COLO829 (cell line): ENCODE measurements around the gene WSCD2.
"Not testable (repeated sequence)": the region's sequence is repeated elsewhere in the genome, so short reads cannot be mapped to it uniquely, and the experiment has no call there.

Experiments used
- DNase-seq: peaks from one replicate; pipeline ENCODE4 v3.0.0; 2012; ENCODE audit warnings: low spot score

WSCD2 gene

DNA sequence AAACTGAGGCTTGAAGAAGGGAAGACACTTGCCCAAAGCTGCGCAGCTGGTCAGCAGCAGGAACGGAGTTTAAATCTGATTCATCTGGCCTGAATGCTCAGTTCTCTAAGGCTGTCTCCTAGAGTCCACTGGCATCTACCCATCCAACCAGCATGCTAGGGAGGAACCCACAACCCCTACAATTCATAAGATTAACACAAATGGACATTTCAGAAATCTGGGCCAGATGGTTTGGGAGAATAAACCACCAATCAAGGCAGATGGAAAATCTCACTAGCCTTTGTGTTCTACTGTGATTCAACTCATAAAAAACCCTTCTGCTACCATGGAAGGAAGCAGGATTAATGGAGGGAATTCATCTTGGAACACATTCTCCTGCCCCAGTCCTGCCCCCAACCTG is 67.8 kb downstream of the WSCD2 start:
- no peak for DNase-seq

- no peak for DNase-seq
These were observed 69.0 kb downstream of the WSCD2 start for GRCh38 chr12:108198043-108198442.

- no peak for DNase-seq
These were observed 70.0 kb downstream of the WSCD2 start for GRCh38 chr12:108199106-108199505.

GRCh38 chr12:108201808-108202207 is 72.7 kb downstream of the WSCD2 start:
- DNase-seq, result no peak

DNA sequence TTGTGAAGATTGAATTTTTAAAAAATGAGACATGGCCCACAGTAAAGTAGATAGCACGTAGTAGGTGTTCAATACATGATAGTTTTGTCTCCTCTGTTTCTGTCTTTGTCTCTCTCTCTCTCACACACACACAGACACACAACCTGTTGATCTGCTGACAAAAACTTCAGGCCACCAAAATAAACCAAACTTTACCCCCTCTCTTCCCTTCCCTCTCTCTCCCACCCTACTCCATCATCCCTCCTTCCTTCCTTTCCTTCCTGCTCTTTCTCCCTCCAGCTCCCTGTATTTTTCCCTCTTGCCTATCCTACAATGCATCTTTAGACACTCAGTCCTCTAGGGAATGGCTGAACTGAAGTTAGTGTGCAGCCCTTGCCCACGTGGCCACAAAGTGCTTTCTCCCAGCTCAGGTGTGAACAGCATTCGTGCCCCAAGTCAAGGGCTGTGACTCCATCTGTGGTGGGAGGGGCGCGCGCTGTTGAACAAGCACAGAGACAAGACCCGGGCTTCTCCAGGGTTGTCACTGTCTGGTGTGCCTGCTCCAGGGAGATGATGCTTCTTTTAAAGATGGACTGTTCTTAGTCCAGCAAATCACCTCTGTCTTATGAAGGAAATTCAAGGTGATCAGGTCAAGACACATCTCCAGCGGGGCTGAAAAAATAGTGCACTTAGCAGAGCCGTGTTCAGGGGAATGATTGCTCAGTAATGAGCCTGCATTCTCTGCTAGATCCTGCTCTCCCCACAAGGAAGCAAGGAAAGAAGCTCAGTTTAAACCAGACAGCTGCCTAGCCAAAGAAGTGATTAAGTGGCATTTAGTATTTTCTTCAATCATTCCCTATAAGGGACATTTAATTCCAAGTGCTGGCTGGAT is 75.3 kb downstream of the WSCD2 start:
- no peak for DNase-seq

DNA sequence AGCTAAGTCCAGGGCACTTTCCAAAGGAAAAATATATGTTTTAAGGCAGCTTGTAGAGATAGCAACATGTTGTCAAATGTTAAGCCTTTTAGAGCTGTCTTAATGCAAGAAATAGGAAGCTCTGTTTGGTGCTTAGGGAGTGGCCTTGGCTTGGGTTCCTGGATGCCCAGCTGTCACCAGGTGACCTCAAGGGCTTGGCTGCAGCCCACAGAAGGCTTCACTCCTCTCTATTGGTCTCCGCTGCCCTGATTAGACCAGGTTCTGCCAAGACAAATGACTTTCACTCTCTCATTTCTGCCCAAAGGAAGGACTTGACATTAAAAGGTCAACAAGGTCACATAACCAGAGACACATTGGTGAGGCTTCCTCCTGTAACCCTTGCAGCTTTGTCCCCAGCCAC is 76.8 kb downstream of the WSCD2 start:
- no peak for DNase-seq

DNA sequence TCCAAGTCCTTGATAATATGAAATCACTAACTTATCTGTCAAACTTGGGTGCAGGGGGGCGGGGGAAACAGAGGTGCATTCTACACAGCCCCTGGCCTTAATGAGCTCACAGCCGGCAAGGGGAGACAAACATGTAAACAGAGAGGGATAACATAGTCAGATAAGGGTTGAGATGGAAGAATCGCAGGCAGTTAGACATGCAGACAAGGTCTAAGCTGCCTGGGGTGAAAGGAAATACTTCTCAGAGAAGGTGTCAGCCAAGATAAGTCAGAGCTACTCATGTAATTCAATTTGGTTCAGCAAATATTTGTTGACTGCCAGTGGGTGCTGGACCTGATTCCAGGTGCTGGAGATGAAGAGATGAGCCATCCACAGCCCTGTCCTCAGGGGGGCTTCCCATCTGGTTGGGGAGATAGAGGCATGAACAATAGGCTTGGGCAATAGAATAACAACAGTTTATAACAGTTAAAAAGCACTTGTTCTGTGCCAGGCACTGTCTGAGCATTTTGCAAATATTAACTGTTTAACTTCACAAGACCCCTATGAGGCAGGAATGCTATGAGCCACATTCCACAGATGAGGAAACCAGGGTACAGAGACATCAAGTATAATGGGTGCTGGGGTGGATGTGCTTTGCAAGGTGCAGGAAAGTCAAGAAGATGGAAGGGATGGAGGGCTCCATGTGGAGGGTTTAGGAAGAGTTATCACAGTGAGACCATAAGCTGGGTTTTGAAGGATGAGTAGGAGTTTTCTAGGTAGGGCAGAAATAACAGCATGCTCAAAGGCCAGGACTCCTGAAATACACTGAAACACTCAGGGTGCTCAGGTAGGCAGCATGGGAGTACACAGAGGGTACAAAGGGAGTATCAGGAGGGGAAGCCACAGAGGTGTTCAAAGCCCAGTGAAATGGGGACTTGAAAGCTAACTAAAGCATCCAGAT is 79.0 kb downstream of the WSCD2 start:
- DNase-seq, result no peak

DNA sequence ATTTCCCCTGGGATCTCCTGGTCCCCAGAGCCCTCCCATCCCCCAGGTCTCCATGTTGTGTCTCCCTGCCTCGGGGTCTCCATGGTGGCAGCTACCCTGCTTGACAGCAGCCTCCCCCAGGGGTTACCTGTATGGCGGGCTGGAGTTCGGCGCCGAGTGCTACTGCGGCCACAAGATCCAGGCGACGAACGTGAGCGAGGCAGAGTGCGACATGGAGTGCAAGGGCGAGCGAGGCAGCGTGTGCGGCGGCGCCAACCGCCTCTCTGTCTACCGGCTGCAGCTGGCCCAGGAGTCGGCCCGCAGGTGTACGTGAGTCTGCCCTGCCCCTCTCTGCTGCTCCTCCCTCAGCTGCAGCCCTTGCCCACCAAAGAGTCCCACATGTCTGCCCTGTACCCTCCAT is 80.9 kb downstream of the WSCD2 start:
- no peak for DNase-seq

DNA sequence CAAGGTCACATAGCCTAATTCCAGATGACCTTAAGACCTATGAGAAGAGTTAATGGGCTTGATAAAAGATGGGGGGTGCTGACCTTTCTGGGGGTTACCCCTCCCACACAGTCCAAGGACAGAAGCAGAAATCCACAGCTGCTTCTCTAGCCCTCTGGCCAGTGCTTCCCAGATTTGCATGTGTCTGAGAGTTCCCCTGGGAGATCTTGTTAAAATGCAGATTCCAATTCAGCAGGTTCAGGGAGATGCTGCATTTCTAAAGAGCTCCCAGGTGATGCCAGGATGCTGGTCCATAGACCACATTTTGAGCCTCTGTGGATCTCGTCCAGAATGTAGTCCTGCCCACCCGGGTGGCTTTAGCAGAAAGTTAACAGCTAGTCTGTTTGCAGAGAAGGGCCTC is 82.1 kb downstream of the WSCD2 start:
- no peak for DNase-seq

DNA sequence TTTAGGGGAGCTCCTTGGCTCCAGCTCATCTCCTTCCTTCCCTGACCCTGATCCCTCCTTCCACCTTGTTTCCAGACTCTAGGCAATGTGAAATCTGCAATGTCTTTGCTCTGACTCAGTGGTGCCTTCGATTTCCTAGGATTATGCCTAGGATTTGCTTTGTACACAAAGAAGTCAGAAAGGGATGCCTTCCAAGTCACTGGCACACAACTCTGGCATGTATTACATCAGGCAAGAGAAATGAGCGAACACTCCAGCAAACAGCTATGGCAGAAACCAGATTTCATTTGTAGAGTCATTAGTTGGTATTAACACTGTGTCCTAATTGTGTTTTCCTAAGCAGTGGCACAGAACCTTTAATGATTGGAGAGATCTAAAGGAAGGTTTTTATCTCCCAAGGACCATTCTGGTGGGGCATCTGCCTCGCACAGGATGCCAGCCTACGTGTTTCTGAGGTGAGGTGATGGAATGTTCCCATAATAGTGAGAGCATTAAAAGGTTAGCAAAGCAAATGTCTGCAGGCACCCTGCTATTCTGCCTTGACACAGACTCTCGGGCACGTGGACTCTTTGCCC is 84.9 kb downstream of the WSCD2 start:
- DNase-seq, result no peak

GRCh38 chr12:108214486-108214885 is 85.4 kb downstream of the WSCD2 start:
- peak; percentile 20 for DNase-seq

DNA sequence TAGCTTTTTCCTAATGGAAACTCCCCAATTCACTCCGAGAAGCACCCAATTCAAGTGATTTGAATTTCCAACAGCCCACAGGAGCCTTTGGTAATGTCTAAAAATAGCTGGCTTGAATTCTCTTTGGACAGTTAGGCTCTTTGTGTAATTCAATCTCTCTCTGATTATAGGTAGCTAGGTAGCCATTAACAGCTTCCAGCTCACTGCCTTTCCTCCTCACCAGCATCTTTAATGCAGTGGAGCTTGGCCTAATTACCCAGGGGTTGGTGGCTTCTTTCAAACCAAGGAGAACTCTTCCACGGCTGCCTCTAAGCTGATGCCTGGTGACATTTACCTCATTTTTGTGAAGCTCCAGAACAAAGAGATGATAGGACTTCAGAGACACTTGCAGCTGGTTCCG is 86.4 kb downstream of the WSCD2 start:
- DNase-seq, result no peak

DNA sequence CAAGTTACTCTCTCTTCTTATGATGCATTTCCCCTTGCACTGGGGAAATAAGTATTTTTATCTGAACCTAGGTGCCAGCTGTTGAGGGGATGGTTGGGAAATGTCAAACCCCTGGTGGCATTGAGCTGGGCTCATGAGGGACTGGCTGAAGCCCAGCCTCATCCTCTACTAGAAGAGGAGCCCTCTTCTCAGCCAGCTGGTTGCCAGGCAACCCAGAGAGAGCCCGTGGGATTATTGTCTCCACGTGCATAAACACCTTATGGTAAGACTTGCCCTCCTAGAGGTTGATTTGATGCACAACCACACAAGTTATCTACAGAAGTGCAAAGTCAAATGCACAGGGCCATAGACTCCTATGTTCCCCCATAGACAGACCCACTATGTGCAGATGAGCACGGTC is 89.8 kb downstream of the WSCD2 start:
- no peak for DNase-seq

DNA sequence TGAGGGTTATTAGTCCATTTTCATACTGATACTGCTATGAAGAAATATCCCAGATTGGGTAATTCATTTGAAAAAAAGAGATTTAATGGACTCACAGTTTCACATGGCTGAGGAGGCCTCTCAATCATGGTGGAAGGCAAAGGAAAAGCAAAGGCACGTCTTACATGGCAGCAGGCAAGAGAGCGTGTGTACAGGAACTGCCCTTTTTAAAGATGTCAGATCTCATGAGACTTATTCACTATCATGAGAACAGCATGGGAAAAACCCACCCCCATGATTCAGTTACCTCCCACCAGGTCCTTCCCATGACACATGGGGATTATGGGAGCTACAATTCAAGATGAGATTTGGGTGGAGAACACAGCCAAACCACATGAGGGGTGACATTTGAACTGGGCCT is 96.0 kb downstream of the WSCD2 start:
- not testable (repeated sequence) for DNase-seq

GRCh38 chr12:108226866-108227265 is 97.8 kb downstream of the WSCD2 start:
- no peak for DNase-seq

DNA sequence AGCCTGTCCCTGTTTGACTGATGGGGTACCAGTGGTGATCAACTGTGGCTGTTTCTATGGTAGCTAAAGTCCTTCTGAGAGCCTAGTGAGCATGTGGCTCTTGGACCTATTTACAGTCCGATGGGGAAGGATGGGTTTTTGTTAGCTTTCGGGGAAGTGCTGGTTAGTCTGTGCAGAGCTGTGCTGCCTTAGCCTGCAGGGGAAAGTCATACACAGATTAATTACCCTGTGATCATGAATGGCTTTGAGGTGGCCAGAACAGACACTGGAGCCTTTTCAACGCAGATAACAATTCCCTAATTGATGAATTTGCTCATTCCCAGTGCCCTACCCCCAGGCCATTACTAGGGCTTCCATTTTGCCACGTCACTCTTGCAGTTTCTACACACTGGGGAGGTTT is 99.7 kb downstream of the WSCD2 start:
- DNase-seq, result peak; percentile 72

DNA sequence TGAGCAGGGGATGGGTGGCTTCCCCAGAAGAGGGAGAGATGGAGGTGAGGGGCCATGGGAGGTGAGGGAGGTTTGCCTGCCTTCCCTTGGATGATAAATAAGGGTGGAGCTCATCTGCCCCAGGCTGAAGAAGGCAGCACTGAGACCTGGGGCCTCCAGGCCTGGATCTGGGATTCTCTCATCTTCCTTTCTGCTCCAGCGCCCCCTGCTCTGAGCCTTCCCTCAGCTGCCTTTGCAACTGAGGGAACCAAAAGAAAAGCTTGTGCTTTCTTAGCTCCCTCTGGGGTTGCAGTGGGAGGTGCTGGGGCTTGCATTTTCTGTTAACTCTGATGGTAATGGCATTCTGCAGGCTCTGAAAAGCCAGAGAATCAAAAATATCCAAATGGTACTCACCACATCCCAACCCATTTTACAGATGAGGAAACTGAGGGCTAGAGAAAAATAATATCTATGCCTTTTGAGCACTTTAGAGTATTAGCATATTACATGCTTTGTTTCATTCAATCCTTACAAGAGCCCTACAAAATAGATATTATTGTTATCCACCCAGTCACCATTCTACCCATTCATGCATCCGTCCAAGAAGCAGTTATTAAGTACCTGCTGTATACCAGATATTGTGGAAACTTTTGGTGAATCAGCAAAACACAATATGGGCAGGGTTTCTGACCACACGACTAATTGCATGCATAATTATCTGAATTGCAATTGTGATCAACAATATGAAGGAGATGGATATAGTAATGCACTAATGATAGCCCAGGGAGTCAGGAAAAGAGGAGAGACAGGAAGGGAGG is 102.2 kb downstream of the WSCD2 start:
- DNase-seq, result no peak

DNA sequence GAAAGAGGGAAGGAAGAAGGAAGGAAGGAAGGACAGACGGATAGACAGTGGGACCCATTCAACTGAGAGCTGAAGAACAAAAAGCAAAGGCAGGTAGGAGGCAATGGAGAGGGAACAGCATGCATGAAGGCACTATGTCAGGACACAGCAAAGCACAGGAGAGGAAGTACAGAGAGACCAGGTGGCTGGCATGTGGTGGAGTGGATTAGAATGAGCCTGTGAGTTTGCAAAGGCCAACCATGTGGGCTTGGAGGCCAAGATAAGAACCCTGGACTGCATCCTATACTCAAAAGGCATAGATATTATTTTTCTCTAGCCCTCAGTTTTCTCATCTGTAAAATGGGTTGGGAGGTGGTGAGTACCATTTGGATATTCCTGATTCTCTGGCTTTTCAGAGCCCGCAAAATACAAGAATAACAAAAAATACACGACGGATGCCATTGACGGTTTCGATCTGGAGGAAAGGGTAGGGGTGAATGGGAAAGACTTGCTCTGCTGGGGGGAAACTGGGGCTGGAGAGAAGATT is 102.9 kb downstream of the WSCD2 start:
- no peak for DNase-seq

DNA sequence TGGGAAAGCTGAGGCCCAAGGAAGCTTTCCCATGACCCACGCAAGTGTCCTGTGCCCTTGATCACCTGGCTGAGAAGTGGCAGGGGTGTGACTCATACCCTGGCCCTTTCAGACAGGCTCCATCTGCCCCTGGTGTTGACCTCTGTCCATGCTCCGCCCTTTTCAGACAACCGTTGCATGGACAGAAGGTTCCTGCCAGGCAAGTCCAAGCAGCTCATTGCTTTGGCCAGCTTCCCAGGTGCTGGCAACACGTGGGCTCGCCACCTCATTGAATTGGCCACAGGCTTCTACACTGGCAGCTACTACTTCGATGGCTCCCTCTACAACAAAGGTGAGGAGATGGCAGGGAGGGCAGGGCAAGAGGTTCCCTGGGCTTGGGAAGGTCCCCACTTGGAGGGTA is 103.5 kb downstream of the WSCD2 start:
- no peak for DNase-seq

- no peak for DNase-seq
These were observed 105.1 kb downstream of the WSCD2 start for GRCh38 chr12:108234158-108234557.

GRCh38 chr12:108235197-108235984 is 106.3 kb downstream of the WSCD2 start:
- no peak for DNase-seq
